NT2/D1 (cell line): Measurements from ENCODE around the gene TMEM151A.

Source experiments
- DNase-seq: peaks from one replicate; pipeline ENCODE4 v3.0.0-alpha.2; 2011; ENCODE audit warnings: low read depth, low spot score
- H3K27me3 ChIP-seq: 2 replicates; pipeline ENCODE4 v1.6.0; 2011; ENCODE audit warnings: mild to moderate bottlenecking; ENCODE audit not compliant: insufficient read length, insufficient read depth
- H3K36me3 ChIP-seq: 2 replicates; pipeline ENCODE4 v1.6.1; 2011; ENCODE audit warnings: mild to moderate bottlenecking, low read length, mixed read lengths; ENCODE audit not compliant: insufficient read depth, insufficient read length
- H3K4me1 ChIP-seq: 2 replicates; pipeline ENCODE4 v1.5.1; 2011; ENCODE audit not compliant: insufficient read depth, insufficient read length
- H3K4me3 ChIP-seq: 2 replicates; pipeline ENCODE4 v1.5.1; 2011; ENCODE audit warnings: low read depth; ENCODE audit not compliant: insufficient read length
- H3K9ac ChIP-seq: 2 replicates; pipeline ENCODE4 v1.6.0; 2011; ENCODE audit warnings: low read depth; ENCODE audit not compliant: insufficient read length
- H3K9me3 ChIP-seq: 2 replicates; pipeline ENCODE4 v1.5.1; 2011; ENCODE audit warnings: mild to moderate bottlenecking, low read length; ENCODE audit not compliant: insufficient read depth
- SUZ12 ChIP-seq: IDR thresholded peaks from 2 replicates; pipeline ENCODE4 v1.6.1; 2011; ENCODE audit not compliant: insufficient read length, insufficient read depth; ENCODE audit errors: extremely low read depth
- YY1 ChIP-seq: IDR thresholded peaks from 2 replicates; pipeline ENCODE4 v1.6.1; 2011; ENCODE audit not compliant: insufficient read length, insufficient read depth
- ZNF274 ChIP-seq: IDR thresholded peaks from 2 replicates; pipeline ENCODE4 v1.6.1; 2011; ENCODE audit warnings: mild to moderate bottlenecking, low read depth, low read length

The TMEM151A gene

GRCh38 chr11:66338276-66339161 is 46.8 kb downstream of the TMEM151A start:
- H3K27me3 ChIP-seq = no peaks in the 10 kb centered on the region
- no peak for DNase-seq
- peaks cover 84% of the 10 kb centered on the region for H3K36me3 ChIP-seq
- no peak for TF ChIP-seq YY1
- no peak for TF ChIP-seq SUZ12
- TF ChIP-seq ZNF274 = no peak
- no peak overlapping the region for H3K9ac ChIP-seq
- H3K4me1 ChIP-seq = peaks cover 8% of the 10 kb centered on the region
- no peaks in the 10 kb centered on the region for H3K9me3 ChIP-seq
- H3K4me3 ChIP-seq = no peak overlapping the region

DNA sequence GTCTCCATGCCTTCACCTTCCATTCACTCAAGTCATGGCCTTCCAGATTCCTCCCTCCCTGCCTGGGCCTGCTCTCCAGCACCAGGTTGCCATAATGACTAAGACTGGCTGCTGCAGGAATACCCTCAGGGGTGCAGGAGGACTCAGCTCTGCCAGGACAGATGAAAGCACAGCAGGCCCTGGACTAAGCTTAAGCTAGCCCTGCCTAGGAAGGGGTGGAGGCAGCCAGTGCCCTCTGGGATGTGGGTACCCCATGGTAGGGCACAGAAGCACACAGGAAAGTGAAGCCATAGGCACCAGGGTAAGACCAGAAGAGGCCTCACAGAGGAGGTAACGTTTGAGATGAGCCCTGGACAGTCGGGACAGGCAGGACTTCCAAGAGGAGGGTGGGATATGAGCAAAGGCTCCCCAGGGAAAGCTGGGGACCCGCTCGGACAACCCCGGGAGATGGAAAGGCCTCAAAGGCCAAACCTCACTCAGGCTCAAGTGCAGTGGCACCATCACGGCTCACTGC is 47.5 kb downstream of the TMEM151A start:
- DNase-seq = no peak
- Histone ChIP-seq H3K4me3 (no peak overlapping the region), H3K36me3 (peaks cover 79% of the 10 kb centered on the region), H3K27me3 (no peaks in the 10 kb centered on the region), H3K4me1 (peaks cover 8% of the 10 kb centered on the region), H3K9me3 (no peaks in the 10 kb centered on the region), H3K9ac (no peak overlapping the region)
- TF ChIP-seq ZNF274 (no peak), YY1 (no peak), SUZ12 (no peak)

DNA sequence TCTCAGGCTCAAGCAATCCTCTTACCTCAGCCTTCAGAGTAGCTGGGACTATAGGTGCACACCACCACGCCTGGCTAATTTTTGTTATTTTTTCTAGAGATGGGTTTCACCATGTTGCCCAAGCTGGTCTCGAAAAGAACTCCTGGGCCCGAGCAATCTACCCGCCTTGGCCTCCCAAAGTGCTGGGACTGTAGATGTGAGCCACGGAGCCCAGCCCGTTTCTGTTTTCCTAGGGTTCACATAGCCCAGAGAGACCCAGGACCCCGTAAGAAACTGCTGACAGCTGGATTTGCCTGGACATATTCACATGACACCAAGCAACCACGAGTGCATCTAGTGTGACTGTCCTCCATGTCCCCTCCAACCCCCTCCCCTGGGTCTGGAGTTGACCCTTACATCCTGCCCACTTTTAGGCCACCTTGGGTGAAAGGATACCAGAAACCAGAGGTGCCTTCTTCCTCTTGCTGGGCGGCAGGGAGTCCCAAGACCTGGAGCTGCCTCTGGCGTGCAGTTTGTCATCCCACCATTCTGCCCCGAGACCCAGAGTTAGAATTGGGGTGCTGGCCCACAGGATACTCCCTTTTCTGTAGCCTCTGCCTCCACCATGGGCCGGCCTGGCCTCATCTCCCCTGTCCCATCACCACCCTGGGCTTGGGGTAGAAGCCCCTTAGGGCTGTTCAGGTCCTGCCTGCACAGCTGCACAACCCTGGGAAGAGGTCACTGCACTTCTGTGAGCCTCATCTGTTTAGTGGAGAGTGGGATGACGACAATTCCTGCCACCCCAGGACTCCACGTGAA is 48.2 kb downstream of the TMEM151A start:
- Histone ChIP-seq H3K9me3 (no peaks in the 10 kb centered on the region), H3K36me3 (peaks cover 72% of the 10 kb centered on the region), H3K4me3 (no peak overlapping the region), H3K27me3 (no peaks in the 10 kb centered on the region), H3K4me1 (peaks cover 8% of the 10 kb centered on the region), H3K9ac (no peak overlapping the region)
- TF ChIP-seq ZNF274 = no peak
- no peak for DNase-seq

- Histone ChIP-seq H3K27me3 (no peaks in the 10 kb centered on the region), H3K36me3 (peaks cover 68% of the 10 kb centered on the region), H3K9ac (no peak overlapping the region), H3K4me3 (no peak overlapping the region), H3K4me1 (peaks cover 3% of the 10 kb centered on the region), H3K9me3 (no peaks in the 10 kb centered on the region)
- no peak for DNase-seq
- no peak for TF ChIP-seq SUZ12
- no peak for TF ChIP-seq ZNF274
- no peak for TF ChIP-seq YY1
Observed at GRCh38 chr11:66340596-66341501, 49.2 kb downstream of the TMEM151A start.

DNA sequence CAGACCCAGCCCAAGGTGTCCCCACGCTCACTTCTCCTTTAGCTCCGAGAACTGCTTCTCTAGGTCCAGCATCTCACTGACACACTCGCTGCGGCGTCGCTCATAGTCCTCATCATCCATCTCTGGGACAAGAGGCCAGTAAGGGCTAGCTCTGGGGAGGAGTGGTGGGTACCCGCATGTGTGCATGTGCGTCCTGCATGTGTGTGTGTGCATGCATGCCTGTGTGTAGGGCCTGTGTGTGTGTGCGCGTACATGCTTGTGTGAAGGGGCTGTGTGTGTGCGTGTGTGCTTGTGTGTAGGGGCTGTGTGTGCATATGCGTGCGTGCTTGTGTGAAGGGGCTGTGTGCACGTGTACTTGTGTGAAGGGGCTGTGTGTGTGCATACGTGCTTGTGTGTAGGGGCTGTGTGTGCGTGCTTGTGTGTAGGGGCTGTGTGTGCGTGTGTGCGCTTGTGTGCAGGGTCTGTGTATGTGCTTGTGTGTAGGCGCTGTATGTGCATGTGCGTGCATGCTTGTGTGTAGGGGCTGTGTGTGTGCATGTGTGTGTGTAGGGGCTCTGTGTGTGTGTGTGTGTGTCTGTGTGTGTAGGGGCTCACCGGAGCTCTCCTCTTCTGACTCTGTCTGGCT is 49.9 kb downstream of the TMEM151A start:
- H3K36me3 ChIP-seq = peaks cover 68% of the 10 kb centered on the region
- no peak for DNase-seq
- TF ChIP-seq ZNF274 (no peak), SUZ12 (no peak), YY1 (no peak)
- no peak overlapping the region for H3K4me3 ChIP-seq
- no peak overlapping the region for H3K9ac ChIP-seq
- peaks cover 7% of the 10 kb centered on the region for H3K27me3 ChIP-seq
- no peaks in the 10 kb centered on the region for H3K9me3 ChIP-seq
- peaks cover 11% of the 10 kb centered on the region for H3K4me1 ChIP-seq

DNA sequence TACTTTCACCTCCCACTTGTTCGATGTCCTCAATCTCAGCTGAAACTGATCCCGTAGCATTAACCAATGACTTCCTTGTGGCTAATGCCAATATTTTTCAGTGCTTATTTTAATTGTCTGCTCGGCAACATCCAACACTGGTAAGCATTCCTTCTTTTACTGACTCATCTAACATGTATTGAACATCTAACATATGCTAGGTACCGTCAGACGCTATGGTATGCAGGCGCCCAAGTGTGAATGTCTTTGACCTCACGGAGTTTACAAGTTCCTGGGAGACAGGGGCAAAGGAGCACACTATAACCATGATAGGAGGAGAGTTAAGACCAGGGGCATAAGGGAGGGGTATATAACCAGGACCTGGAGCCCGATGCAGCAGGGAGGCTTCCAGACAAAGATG is 51.5 kb downstream of the TMEM151A start:
- Histone ChIP-seq H3K4me3 (no peak overlapping the region), H3K27me3 (peaks cover 15% of the 10 kb centered on the region), H3K36me3 (peaks cover 53% of the 10 kb centered on the region), H3K9me3 (no peaks in the 10 kb centered on the region), H3K9ac (no peak overlapping the region), H3K4me1 (peaks cover 16% of the 10 kb centered on the region)
- no peak for TF ChIP-seq YY1
- TF ChIP-seq SUZ12 = no peak
- no peak for TF ChIP-seq ZNF274
- no peak for DNase-seq
